ENCODE results near the gene EPC2. TPM values are rescaled to one million over a fixed set of nuclear protein-coding genes. Genes with fewer than 3 reads are reported as not detected.

The EPC2 gene
- total and polyA plus RNA-seq, 10 of the 15 experiments (the other 5 are each of a cell fraction or from before 2014, with no cell fraction given) = 2.0 to 16.5 (median 10.8) TPM

DNA sequence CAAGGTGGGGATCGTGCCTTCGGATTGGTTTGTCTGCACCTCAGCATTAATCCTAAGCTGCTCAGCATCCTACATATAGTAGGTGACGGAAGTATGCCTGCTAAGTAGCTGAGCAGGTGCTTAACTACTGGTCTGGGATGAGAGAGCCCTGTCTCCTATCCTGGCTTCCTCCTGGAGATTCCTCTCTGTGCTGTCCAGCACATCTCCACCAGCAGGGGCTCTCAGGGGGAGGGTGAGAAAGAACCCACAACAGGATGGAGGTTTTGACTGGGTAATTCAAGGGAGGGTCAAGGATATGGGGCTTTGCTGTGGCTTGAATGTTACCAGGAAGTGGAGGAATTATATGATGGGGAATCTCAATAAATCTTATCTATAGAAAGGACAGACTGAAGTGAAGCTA lies 185.1 kb downstream of the EPC2 start:
- no TSS peak for BruUV-seq (replicated peaks)
- no peak for TF ChIP-seq BRCA1 (IDR thresholded peaks at IDR 0.05; ENCODE audit: low read depth, low read length)
- TF ChIP-seq RBBP5 (conservative IDR thresholded peaks at IDR 0.05) = no peak
- TF ChIP-seq, protein P1, sequence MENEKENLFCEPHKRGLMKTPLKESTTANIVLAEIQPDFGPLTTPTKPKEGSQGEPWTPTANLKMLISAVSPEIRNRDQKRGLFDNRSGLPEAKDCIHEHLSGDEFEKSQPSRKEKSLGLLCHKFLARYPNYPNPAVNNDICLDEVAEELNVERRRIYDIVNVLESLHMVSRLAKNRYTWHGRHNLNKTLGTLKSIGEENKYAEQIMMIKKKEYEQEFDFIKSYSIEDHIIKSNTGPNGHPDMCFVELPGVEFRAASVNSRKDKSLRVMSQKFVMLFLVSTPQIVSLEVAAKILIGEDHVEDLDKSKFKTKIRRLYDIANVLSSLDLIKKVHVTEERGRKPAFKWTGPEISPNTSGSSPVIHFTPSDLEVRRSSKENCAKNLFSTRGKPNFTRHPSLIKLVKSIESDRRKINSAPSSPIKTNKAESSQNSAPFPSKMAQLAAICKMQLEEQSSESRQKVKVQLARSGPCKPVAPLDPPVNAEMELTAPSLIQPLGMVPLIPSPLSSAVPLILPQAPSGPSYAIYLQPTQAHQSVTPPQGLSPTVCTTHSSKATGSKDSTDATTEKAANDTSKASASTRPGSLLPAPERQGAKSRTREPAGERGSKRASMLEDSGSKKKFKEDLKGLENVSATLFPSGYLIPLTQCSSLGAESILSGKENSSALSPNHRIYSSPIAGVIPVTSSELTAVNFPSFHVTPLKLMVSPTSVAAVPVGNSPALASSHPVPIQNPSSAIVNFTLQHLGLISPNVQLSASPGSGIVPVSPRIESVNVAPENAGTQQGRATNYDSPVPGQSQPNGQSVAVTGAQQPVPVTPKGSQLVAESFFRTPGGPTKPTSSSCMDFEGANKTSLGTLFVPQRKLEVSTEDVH (IDR thresholded peaks at IDR 0.05; ENCODE audit: low read depth, partially characterized antibody) = no peak
- TF ChIP-seq BHLHE40 (IDR thresholded peaks at IDR 0.05; ENCODE audit: borderline replicate concordance in 1 of 2, low read depth in 2 of 2, low read length in 1 of 2) = no peak
- TF ChIP-seq BCL11A (IDR thresholded peaks at IDR 0.05; ENCODE audit: low read depth, low read length) = no peak
- no peak for TF ChIP-seq POLR2A (IDR thresholded peaks at IDR 0.05; ENCODE audit: low read depth, low read length)
- TF ChIP-seq EZH2 (IDR thresholded peaks at IDR 0.05; ENCODE audit: borderline replicate concordance, control insufficient read depth, low read depth, low read length) = no peak
- TF ChIP-seq, protein P2, sequence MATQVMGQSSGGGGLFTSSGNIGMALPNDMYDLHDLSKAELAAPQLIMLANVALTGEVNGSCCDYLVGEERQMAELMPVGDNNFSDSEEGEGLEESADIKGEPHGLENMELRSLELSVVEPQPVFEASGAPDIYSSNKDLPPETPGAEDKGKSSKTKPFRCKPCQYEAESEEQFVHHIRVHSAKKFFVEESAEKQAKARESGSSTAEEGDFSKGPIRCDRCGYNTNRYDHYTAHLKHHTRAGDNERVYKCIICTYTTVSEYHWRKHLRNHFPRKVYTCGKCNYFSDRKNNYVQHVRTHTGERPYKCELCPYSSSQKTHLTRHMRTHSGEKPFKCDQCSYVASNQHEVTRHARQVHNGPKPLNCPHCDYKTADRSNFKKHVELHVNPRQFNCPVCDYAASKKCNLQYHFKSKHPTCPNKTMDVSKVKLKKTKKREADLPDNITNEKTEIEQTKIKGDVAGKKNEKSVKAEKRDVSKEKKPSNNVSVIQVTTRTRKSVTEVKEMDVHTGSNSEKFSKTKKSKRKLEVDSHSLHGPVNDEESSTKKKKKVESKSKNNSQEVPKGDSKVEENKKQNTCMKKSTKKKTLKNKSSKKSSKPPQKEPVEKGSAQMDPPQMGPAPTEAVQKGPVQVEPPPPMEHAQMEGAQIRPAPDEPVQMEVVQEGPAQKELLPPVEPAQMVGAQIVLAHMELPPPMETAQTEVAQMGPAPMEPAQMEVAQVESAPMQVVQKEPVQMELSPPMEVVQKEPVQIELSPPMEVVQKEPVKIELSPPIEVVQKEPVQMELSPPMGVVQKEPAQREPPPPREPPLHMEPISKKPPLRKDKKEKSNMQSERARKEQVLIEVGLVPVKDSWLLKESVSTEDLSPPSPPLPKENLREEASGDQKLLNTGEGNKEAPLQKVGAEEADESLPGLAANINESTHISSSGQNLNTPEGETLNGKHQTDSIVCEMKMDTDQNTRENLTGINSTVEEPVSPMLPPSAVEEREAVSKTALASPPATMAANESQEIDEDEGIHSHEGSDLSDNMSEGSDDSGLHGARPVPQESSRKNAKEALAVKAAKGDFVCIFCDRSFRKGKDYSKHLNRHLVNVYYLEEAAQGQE (IDR thresholded peaks at IDR 0.05; ENCODE audit: low read depth, low read length) = no peak
- TF ChIP-seq, protein P3, sequence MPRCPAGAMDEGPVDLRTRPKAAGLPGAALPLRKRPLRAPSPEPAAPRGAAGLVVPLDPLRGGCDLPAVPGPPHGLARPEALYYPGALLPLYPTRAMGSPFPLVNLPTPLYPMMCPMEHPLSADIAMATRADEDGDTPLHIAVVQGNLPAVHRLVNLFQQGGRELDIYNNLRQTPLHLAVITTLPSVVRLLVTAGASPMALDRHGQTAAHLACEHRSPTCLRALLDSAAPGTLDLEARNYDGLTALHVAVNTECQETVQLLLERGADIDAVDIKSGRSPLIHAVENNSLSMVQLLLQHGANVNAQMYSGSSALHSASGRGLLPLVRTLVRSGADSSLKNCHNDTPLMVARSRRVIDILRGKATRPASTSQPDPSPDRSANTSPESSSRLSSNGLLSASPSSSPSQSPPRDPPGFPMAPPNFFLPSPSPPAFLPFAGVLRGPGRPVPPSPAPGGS (IDR thresholded peaks at IDR 0.05; ENCODE audit: borderline replicate concordance, insufficient read depth, low read depth, low read length, poor library complexity, severe bottlenecking) = no peak
- TF ChIP-seq, protein P4, sequence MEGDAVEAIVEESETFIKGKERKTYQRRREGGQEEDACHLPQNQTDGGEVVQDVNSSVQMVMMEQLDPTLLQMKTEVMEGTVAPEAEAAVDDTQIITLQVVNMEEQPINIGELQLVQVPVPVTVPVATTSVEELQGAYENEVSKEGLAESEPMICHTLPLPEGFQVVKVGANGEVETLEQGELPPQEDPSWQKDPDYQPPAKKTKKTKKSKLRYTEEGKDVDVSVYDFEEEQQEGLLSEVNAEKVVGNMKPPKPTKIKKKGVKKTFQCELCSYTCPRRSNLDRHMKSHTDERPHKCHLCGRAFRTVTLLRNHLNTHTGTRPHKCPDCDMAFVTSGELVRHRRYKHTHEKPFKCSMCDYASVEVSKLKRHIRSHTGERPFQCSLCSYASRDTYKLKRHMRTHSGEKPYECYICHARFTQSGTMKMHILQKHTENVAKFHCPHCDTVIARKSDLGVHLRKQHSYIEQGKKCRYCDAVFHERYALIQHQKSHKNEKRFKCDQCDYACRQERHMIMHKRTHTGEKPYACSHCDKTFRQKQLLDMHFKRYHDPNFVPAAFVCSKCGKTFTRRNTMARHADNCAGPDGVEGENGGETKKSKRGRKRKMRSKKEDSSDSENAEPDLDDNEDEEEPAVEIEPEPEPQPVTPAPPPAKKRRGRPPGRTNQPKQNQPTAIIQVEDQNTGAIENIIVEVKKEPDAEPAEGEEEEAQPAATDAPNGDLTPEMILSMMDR (IDR thresholded peaks at IDR 0.05 in 2 of 3, conservative IDR thresholded peaks at IDR 0.05 in 1 of 3; ENCODE audit: control insufficient read depth in 2 of 3, extremely low read depth in 1 of 3, insufficient read depth in 1 of 3, low read depth in 3 of 3, low read length in 3 of 3) = no peak
- TF ChIP-seq, protein P5, sequence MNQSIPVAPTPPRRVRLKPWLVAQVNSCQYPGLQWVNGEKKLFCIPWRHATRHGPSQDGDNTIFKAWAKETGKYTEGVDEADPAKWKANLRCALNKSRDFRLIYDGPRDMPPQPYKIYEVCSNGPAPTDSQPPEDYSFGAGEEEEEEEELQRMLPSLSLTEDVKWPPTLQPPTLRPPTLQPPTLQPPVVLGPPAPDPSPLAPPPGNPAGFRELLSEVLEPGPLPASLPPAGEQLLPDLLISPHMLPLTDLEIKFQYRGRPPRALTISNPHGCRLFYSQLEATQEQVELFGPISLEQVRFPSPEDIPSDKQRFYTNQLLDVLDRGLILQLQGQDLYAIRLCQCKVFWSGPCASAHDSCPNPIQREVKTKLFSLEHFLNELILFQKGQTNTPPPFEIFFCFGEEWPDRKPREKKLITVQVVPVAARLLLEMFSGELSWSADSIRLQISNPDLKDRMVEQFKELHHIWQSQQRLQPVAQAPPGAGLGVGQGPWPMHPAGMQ (IDR thresholded peaks at IDR 0.05; ENCODE audit: borderline replicate concordance) = no peak
- TF ChIP-seq MEF2A (IDR thresholded peaks at IDR 0.05; ENCODE audit: insufficient read depth, low read depth, low read length) = no peak

More for the DNA sequence above, 185.1 kb downstream of the EPC2 start:
- intact Hi-C loops (cut with micrococcal nuclease; ENCODE audit: unreplicated experiment) = no loop called here
- ChIA-PET RAD21 (ENCODE audit: unreplicated experiment) (no interaction called here), SMC1A (ENCODE audit: uncharacterized antibody, unreplicated experiment) (no interaction called here), POLR2A (no interaction called here), CTCF (no interaction called here)
- Histone ChIP-seq H3K4me1 (ENCODE audit: control insufficient read depth, insufficient read depth, low read length) (no peaks in the 10 kb centered on the region), H3K4me3 (no peak overlapping the region), H3K9me3 (replicated peaks; ENCODE audit: control insufficient read depth, insufficient read depth, low read length) (no peaks in the 10 kb centered on the region; the same call in 1 of the 3 replicates), H2AFZ (ENCODE audit: control insufficient read depth, low read depth, low read length) (no peak overlapping the region), H3K79me2 (ENCODE audit: control insufficient read depth, insufficient read depth, low read length) (no peaks in the 10 kb centered on the region), H3K4me2 (ENCODE audit: control insufficient read depth, insufficient read depth) (no peak overlapping the region), H3K36me3 (ENCODE audit: control insufficient read depth in 2 of 2, insufficient read depth in 2 of 2, low read length in 1 of 2) (no peaks in the 10 kb centered on the region), H3K27me3 (replicated peaks in 1 of 2; ENCODE audit: control insufficient read depth in 2 of 2, insufficient read depth in 2 of 2, low read length in 1 of 2) (no peaks in the 10 kb centered on the region), H3K9ac (ENCODE audit: control insufficient read depth, insufficient read depth, low read length) (no peak overlapping the region), H4K20me1 (ENCODE audit: control insufficient read depth, insufficient read depth) (no peaks in the 10 kb centered on the region), H3K27ac (ENCODE audit: control insufficient read depth, insufficient read depth) (no peak overlapping the region)
- DNase-seq (ENCODE audit: low read depth, low spot score) (no peak), FAIRE-seq (no peak), ATAC-seq (no peak)
- in situ Hi-C loops (cut with MboI) = no loop called here
- 21% methylated on average over 3 of the region's 3 CpGs for WGBS (ENCODE audit: insufficient coverage, insufficient replicate concordance, low lambda C conversion rate, missing lambda C conversion rate)
